Embryonic facial prominence (tissue), 1 donor: ENCODE measurements around the gene C15orf40.

ENCODE experiments used
- DNase-seq: peaks from one replicate; pipeline ENCODE4 v3.0.0-alpha.2; 2016; ENCODE audit errors: extremely low spot score

The C15orf40 gene

GRCh38 chr15:82993144-82993543 lies 18.3 kb downstream of the C15orf40 start:
- no peak for DNase-seq

- no peak for DNase-seq
Observed at GRCh38 chr15:82992436-82992998, 18.9 kb downstream of the C15orf40 start.

- no peak for DNase-seq
Observed at GRCh38 chr15:82986442-82986780, 25.0 kb downstream of the C15orf40 start.

DNA sequence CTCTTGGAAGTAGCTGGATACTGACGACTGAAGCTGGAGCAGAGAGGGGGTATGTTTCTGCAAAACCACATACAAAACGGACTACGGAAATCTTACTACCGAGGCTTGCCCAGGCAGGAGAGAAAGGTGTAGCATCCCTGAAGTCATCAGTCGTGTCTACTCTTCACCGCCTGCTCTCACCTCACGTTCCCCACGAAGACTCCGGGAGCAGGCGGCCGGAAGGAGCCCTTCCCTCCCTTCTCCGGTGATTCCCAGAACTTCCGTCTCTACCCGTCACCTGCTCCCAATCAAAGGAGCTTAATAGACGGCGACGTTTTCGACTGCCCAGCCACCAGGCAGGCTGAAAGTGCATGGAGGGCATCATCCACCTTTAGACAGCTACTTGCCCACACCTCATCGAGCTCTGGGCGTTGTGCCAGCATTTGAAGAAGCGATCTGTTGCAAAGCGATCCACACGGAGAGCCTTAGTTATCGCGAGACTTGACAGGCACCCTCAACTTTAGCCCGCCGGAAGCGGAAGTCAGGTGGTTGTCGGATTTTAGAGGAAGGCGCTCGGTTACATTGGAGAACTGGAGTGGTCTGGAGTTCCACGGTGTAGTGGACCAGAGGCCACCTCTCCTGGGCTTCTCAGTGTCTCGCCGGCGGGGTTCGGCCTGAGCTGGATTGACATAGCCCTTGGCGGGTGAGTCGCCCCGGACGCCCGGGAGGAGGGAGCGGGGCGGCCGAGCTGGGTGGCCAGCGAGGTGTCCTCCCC lies 25.6 kb downstream of the C15orf40 start, which contains the start of gene RAMAC:
Gene RAMAC (plus strand): TSS at position 523 of the 754 bp plus-strand sequence. CDS start 2,809 bp downstream, outside the sequence.
- DNase-seq = peak; percentile 94

DNA sequence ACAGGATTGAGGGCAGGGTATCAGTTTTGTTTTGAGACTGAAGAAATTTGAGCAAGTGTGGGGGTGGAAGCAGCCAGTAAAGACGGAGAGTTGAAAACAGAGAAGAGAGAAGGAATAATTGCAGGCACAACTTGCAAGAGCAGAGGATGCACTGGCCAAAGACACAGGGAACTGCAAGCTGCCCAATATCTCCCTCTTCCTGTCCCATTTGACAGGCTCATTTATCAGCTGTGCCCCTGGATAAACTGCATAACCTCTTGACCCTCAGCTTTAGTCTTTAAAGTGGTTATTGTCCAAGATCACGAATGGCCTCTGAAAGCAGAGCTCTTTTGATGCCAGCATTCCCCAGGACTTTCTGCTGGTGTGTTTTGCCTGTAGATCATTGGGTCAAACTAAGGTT lies 30.5 kb downstream of the C15orf40 start:
- no peak for DNase-seq

DNA sequence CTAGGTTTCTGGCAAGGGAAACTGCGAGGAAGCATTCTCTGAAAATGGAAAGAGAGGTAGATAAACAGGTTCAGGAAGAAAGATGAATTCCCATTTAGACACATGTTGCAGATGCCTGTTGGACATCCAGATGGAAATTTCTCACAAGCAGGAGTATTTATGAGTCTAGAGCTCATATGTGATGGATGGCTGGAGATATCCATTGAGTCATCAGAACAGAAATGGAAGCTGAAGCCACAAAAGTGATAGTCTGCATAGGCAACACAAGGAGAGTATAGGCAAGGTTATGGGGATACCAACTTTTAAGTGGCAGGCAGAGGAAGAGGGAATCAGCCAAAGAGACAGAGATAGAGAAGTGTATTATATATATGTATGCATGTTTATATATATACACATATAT lies 31.7 kb downstream of the C15orf40 start:
- DNase-seq = no peak

GRCh38 chr15:82978438-82978837 lies 33.0 kb downstream of the C15orf40 start:
- no peak for DNase-seq

DNA sequence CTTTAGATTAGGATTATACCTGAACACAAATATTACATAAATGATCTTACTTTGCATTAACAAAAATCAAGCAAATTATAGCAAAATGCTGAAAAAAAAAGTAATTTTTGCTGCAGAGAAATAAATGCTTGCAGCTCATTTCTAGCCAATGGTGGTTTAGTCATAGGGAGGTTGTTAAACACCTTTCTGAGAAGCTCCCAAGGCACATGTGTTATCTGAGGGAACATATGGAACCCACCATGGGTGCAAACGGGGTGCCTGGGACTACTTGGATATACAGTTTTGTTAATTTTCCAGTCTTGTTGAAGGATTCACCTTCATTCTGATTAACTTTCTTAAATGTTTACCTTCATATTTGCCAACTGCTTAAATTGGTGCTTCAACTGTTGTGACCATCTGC lies 34.4 kb downstream of the C15orf40 start:
- DNase-seq = no peak

GRCh38 chr15:82972990-82973389 lies 38.4 kb downstream of the C15orf40 start:
- no peak for DNase-seq

DNA sequence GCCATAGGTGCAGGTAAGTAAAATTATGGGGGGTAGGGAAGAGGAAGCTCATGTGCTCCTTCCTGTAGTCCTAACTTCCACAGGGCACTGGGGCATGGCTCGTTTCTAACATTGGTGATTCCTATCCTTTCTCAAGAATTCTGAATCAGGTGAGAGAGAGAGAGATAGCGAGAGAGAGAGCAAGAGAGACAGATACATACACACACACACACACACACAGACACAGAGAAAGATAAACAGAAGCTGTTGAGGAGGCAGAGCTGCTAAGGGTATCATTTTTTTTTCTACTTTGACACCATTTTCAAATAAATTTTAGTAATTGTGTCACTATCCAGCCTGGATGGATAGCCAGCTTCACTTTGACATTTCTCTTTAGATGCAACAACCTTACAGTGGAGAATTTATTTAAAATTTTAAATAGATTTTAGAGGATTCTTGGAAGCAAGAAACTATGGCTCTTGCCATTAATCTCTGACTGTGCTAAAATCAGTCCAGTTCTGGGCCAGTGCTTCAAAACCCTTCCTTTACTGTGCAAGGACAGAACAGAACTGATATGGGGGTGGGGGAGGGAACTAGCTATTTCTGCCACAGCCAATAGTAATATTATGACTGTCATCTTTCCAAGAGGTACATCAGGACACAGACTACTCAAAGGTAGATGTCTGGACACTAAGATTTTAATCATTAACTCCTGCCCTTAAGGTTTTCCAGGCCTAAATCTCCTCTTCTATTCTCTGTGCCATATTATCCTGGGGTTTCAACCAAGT lies 40.0 kb downstream of the C15orf40 start:
- no peak for DNase-seq

- DNase-seq = no peak
Observed at GRCh38 chr15:82970696-82971095, 40.7 kb downstream of the C15orf40 start.

DNA sequence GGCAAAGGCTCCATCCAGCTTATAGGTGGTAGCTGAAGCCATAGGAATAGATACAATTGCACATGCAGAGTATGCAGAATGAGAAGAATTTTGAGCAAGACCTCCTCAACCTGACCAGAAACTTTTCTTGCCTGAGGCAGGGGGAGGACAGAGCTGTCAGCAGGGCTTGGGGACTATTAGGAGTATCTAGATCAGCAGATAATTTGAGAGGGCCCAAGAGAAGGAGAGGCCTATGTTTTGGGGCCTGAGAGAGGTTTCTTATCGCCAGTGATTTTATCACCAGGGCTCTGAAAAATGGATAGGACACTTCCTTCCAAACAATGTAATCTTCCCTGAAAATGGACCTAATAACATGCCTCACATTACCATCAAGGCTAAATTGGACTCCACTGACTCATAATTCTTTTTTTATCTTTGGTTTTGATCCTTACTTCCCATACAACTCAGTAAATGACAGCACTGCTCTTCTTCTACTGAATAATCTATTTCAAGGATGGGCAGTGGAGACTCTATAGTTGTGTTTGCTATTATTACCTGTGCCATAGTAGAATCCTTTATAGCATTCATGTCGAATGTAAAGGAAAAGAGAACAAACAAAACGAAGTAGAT lies 41.3 kb downstream of the C15orf40 start:
- no peak for DNase-seq

GRCh38 chr15:82969353-82969752 lies 42.1 kb downstream of the C15orf40 start:
- DNase-seq = no peak

- DNase-seq = no peak
Observed at GRCh38 chr15:82968066-82968465, 43.4 kb downstream of the C15orf40 start.

GRCh38 chr15:82966671-82967071 lies 44.8 kb downstream of the C15orf40 start:
- DNase-seq = no peak

DNA sequence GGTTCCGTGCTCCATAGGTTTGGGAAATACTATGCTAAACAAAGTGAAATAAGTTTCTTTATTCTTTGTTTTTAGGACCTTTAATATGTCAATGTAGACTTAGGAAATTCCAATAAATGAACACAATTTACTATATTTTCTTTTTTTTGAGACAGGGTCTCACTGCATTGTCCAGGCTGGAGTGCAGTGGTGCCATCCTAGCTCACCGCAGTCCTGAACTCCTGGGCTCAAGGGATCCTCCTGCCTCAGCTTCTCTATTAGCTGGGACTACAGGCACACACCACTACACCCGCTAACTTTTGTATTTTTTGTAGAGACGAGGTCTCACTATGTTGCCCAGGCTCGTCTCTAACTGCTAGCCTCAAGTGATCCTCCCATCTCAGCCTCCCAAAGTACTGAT lies 46.5 kb downstream of the C15orf40 start:
- no peak for DNase-seq

- DNase-seq = no peak
Observed at GRCh38 chr15:82963471-82964341, 47.7 kb downstream of the C15orf40 start.

DNA sequence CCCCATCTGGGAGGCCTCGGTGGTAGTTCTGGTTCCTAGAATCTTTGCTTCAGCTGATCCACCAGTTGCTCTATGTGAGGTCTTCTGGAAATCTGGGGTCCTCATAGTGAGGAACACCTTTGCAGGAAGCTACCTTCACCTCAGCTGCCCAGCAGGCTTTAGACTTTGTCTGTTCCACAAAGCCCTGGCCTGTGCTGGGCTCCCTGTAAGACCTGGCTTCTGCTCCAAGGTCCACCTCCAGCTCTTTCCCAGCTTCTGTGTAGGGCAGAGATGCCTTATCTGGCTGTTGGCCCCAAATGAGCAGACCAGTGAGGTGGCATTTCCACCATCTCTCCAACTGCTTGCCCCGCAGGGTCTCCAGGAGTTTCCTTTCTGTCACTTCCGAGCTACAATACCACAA lies 50.7 kb downstream of the C15orf40 start:
- no peak for DNase-seq

DNA sequence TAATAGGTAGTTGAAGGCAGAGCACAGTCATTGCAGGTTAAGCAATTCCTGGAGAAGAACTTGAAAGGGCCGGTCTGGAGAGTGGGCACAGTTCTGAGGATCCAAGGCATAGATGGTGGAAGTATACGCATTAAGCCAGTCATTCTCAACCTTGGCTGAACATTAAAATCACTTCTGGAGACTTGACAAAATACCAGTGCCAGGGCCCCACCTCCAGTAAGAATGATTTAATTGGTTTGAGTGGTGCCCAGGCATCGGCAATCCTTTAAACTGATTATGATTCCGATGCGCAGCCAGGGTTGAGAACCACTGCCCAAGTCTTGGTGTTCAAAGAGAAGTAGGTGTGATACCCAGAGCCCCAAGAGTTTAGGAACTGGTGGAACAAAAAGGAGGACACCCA lies 52.0 kb downstream of the C15orf40 start:
- no peak for DNase-seq

DNA sequence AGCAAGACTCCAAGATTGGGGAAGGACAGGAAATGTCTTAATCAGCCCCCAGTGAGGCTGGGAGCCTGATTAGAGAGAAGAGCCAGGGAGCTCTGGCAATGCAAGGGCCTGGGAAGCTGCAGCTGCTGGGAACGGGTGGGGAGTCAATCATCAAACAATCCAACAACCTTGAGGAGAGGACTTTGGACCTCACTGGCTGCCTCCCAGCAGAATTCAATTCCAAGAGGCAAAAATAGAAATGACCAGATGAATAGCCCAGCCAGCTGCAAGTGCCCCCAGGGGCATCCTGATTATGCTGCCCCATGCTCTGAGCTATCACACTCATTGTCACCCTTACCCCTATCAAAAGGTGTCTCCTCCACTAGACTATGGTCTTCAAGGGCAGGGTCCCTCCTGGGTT lies 52.8 kb downstream of the C15orf40 start:
- no peak for DNase-seq
